HFF-Myc (cell line): ENCODE measurements around the gene CFAP251.

ENCODE experiments used
- DNase-seq: peaks from one replicate; pipeline ENCODE4 v3.0.0-alpha.2; 2011; ENCODE audit warnings: low read depth; ENCODE audit errors: extremely low read depth
- H3K4me3 ChIP-seq: replicated peaks from 2 replicates; pipeline ENCODE4 v1.5.1; 2011; ENCODE audit warnings: low read depth, mild to moderate bottlenecking, control low read depth, low read length
- CTCF ChIP-seq: IDR thresholded peaks from 2 replicates; pipeline ENCODE4 v1.5.1; 2012; ENCODE audit warnings: mild to moderate bottlenecking, low read depth, low read length, control low read depth; ENCODE audit errors: missing control alignments

CFAP251 gene

DNA sequence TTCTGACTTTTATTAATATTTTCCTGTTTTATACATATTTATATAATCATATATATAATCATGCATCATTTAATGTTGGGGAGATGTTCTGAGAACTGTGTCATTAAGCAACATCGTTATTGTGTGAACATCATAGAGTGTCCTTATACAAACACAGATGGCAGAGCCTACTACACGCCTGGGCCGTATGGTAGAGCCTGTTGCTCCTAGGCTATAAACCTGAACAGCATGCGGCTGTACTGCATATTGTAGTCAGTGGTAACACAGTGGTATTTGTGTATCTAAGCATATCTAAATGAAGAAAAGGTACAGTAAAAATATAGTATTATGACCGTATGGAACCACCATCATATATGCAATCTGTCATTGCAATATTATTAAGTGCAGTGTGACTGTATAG, 58.6 kb downstream of the CFAP251 start:
- DNase-seq = no peak
- TF ChIP-seq CTCF = no peak
- no peak overlapping the region for H3K4me3 ChIP-seq

DNA sequence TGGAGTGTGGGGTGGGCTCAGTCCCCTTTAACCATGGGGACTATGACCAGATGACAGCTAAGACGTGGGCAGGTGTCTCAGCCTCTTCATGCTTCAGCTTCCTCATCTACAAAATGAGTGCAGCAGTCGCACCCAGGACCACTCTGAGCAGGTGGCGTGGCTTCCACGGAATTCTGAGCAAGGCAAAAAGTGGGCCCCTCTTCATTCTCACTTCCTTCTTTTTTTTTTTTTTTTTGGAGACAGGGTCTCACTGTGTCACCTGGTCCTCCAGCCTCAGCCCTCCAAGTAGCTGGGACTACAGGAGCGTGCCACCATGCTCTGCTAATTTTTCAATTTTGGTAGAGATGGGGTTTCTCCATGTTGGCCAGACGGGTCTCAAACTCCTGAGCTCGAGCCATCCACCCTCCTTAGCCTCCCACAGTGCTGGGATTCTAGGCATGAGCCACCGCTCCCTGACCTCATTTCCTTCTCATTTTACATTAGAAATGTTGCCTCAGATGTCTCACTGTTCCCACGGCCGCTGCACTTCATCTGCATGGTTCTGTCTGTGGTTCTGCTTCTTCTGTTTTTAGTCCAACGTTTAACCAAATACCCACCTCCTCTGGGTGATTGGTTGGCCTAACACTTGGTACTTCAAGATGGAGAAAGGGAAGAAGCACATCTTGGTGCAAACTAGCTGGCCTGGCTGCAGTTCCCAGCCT, 61.9 kb downstream of the CFAP251 start:
- no peak overlapping the region for H3K4me3 ChIP-seq
- DNase-seq = no peak
- TF ChIP-seq CTCF = no peak

DNA sequence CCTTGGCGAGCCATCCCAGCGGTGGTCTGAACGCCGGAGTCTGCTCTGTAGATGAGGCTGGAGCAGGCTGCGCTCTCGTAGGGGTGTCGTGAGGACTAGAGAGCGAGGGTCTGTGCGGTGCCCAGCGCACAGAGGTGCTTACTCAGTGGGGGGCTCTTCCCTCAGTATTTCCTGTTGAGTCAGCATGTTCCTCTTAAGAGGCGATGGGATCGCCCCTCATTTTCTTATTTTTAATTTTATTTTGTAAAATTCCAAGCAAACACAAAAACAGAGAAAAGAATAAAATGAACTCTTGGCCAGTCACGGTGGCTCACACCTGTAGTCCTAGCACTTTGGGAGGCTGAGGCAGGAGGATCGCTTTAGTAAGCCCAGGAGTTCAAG, 62.5 kb downstream of the CFAP251 start:
- no peak overlapping the region for H3K4me3 ChIP-seq
- TF ChIP-seq CTCF = no peak
- DNase-seq = no peak

DNA sequence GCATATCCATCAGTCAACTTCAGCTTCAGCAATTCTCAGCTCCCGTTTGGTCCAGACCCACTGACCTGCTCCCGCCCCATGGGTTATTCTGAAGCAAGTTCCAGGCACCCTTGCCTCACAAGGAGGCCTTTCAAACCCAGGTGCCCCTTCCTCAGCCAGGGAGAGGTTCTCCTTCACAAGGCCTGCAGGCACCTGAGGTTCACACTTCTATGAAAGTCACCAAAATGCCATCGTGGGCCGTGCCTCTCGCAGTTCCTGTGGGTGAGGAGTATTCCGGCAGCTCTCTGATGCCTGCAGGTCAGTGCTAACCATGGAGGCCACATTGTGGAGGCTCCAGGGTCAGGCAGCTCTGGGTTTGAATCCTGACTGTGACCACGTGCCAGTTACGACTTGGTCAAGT, 63.1 kb downstream of the CFAP251 start:
- H3K4me3 ChIP-seq = no peak overlapping the region
- DNase-seq = no peak
- TF ChIP-seq CTCF = no peak

DNA sequence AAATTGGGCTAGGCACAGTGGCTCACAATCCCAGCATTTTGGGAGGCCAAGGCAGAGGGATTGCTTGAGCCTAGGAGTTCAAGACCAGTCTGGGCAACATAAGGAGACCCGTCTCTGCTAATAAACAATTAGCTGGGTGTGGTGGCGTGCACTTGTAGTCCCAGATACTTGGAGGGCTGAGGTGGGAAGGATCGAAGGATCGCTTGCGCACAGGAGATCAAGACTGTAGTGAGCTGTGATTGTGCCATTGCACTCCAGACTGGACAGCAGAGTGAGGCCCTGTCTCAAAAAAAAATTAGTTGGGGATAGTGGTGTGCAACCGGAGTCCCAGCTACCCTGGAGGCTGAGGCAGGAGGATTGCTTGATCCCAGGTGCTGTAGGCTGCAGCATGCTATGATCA, 64.6 kb downstream of the CFAP251 start:
- no peak for TF ChIP-seq CTCF
- DNase-seq = no peak
- no peak overlapping the region for H3K4me3 ChIP-seq

DNA sequence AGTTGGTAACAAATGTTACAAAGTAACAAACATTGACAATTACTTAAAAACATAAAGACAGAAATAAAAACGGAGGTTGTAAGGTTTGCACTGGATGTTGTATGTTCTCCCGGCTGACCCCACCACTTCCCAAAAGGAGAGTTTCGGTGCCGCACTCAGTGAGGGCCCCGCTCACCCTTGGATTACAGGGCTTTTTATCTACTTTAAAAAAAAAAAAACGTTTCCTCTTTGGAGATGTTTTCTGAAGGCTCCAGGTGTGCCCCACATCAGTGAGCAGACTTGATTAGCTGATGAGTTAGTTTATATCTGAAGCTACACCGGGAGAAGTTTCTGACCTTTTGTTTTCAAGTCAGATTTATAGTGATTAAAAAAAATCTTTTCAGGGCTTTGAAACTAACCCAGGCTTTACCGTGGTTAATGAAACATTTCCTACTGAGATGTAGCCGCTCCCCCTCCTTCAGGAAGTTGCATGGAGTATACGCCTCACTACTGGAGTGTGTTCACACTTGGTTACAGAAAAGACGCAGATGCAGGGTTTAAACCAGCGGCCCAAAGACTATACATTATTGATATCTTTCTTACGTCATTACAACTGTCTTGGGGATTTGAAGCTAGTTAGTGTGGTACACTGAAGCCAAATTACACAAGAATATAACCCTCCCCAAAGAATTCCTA, 65.3 kb downstream of the CFAP251 start:
- TF ChIP-seq CTCF = no peak
- no peak overlapping the region for H3K4me3 ChIP-seq
- no peak for DNase-seq
